HG03045 (cell line): ENCODE measurements around the gene NPTXR.
"Not testable (repeated sequence)": the region's sequence is repeated elsewhere in the genome, so short reads cannot be mapped to it uniquely, and the experiment has no call there.

Experiments used
- ATAC-seq: cut with Tn5 transposase; IDR thresholded peaks from one replicate; pipeline ENCODE4 v1.9.1; 2021; ENCODE audit warnings: mild to moderate bottlenecking, moderate library complexity; ENCODE audit not compliant: unreplicated experiment

Gene NPTXR

DNA sequence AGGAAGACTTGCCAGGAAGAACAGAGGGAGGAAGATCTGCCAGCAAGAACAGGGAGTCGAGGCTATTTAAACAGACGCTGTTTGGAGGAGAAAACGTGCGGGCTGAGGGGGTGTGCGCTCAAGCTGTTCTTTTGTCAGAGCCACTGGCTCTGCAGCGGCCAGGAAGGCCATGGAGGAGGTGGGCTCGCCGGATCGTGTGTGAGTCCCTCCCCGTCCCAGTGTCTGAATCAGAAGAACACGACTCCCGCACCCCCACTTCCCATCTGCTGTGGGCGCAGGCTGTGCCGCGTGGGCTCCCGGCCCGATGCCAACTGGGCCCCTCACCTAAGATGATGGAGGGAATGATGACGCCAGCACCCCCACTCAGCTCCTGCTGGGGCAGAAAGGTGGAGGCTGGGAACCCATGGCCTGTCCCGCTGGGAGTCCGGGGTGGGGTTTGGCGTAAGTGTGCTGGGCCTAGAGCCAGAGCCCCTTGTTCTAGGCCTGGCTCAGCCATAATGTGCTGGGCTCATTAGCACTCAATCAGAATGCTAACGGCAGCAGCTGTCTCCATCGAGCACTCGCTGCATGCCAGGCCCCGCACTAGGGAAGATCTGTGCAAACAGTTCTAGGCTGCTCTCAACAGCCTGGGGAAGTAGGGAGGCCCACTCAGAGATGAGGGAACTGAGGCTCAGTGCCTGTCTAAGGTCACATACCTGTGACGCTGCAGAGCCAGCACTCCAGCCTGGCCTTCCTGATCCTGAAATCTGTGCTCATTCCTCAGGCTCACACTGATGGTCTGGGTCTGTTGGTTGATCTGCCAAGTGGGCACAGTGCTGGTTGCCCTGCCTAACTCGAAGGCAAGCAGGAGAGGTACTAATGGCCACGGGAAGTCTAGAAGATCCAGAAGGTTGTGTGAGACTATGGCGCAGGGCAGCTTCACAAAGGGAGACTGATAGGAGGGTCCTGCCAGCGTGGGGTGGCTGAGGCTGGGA, 11.5 kb downstream of the NPTXR start:
- ATAC-seq = no peak

DNA sequence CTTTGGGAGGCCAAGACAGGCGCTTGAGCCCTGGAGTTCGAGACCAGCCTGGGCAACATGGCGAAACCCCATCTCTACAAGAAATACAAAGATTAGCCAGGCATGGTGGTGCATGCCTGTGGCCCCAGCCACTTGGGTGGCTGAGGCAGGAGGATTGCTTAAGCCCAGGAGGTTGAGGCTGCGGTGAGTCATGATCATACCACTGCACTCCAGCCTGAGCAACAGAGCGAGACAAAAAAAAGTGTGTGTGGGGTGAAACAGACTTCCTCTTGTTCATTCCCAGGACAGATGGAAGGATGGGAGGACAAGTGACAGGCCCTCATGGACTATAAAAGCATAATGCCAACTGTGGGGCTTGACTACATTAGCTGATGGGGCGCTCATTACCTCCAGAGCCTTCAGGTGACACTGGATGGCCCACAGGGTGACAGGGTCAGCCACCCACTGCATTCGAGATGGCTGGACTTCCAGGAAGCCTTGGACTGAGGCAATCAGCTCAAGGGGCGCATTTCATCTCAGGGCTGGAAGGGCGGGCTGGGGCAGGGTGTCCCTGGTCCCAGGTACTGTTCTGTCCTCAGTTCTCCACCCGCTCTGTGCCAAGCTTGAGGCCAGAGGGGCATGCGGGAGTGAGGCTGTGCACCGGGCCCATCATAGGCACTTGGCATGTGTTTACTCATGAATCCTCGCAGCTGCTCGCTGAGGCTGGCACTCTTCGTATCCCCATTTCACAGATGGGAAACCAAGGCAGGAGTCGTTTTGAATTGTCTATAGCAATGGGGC, 12.5 kb downstream of the NPTXR start:
- ATAC-seq = no peak

DNA sequence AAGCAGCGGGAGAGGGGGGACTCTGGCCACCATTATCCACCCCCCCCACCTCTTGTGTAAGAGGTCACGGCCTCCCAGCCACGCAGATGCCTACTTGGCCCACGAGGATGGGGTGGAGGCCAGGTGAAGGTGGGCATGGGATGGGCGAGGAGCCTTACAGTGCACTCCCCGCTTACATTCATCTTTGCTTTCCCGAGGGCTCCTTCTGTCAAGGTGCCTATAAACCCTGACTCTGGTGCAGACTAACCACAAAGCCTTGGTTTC, 13.1 kb downstream of the NPTXR start:
- no peak for ATAC-seq

DNA sequence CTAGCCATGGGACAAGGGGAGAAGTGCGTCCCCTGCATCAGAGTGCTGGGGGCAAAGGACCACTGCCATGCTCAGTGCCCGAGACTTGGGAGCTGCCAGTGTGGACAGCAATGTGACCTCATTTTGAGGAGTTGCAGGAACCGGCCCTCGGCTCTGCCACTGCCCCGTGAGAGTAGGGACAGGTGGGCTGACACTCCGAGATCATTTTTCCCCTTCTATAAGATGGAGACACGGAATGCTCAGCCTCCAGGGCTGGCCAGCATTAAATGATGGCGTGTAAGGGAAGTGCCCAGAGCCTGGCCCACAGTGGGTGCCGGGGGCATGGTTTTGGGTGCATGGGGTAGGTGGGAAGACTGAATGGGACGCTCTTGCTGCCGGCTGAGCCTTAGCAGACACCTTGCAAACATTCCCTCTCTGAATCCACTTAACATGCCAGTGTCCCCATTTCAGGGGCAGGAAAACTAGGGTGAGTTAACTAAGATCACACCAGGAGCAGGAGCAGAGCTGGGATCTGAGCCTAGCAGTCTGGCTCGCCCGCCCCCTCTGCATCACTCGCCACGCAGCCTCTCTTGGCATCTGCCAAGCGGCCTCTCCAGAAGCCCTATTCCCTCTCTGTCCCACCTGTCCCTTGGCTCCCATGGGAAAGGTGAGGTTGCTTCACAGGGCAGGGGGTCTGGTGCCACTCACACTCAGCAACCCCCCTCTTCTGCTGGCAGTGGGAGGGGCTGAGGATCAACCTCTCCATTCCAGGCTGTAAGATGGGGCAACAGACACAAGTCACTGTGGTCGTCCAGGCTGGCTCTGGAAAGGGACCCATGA, 13.6 kb downstream of the NPTXR start:
- ATAC-seq = no peak

DNA sequence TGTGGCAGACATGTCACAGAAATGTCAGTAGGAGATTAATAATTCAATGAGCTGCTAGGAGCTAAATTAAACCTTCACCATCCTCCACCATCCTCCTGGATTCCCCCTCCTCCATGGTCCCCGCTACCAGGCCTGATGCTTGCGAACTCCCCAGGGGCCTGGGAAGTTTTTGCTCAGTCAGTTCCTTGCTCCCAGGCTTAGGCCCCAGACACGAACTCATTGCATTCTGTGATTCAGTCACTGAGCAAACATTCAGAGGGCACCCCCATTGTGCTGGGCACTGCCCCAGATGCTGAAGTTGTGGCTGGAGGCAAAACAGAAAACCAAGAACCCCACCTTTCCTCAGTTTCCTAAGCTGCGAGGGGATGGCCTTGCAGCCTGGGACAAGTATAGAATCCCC, 14.3 kb downstream of the NPTXR start:
- no peak for ATAC-seq

DNA sequence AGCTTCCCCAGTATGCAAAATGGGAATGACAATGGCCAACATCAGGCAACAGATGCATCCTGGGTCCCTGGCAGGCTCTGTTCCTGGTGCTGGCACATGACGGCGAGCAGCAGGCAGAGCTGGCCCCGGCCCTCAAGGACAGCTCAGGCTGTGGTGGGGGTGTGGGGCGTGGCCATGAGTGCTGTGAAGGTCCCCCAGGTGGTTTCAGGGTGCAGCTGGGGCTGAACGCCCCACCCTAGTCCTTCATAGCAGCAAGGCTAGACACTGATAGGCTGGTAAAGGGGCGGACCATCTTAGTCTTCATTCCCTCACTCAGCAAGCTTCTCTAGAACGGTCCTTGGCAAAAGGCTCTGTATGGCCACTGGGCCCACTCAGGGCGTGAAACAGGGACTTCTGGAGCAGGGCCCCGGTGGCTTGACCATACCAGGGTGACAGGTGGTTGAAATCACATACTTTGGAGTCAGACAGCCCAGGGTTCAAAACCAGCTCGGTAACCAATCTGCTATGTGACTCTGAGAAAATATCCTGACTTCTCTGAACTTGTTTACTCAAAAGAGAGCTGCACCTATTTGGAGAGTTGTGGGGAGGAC, 15.1 kb downstream of the NPTXR start:
- no peak for ATAC-seq

DNA sequence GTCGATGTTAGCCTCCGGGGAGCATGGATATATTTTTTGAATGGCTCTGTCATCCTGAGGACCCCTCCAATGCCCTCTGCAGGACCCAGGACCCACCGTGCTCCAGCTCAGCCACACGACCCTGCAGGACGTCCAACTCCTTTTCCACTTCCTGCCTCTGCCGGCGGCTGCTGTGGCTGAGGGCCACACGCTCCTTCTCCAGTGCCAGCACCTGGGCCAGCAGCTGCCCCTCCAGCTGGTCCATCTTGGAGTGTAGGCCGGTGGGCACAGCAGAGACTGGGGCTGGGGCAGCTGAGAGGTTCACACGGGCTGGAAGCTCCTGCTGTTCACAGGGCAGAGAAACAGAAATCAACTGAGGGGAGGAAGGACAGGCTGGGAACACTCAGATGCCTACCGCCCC, 15.6 kb downstream of the NPTXR start:
- ATAC-seq = no peak

DNA sequence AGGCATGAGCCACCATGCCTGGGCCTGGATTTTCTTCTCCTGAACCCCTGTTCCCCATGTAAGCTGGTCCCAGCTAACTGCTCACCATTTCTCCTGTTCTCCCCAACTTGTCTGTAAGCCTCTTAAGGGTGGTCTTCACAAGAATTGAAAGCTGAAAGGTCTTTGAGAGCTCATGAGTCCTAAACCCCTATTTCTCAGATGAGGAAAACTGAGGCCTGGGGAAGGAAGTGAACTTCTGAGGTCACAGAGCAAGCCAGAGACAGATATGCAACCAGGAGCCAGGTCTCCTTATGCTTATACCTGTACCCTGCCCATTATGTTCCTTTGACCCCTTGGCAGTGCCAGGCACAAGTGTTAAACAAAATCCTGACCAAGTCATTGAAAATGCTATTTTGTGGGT, 16.3 kb downstream of the NPTXR start:
- no peak for ATAC-seq

DNA sequence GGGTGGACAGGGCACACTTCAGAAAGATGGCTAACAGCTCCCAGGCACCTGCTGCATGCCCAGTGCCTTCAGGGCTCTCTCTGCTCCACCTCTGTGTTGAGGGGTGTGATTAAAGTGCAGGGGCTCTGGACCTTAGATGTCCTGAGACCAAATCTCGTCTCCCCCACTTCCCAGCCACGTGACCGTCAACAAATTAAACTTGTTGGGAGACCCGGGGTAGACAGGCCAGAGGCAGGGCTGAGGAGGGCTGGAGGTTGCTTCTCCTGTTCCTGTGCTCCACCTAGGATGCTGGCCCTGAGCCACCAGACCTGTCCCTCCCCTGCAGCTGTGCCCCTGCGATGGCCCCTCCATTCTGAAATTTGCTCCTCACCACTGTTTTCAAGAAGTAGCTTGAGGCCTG, 17.0 kb downstream of the NPTXR start:
- ATAC-seq = no peak

DNA sequence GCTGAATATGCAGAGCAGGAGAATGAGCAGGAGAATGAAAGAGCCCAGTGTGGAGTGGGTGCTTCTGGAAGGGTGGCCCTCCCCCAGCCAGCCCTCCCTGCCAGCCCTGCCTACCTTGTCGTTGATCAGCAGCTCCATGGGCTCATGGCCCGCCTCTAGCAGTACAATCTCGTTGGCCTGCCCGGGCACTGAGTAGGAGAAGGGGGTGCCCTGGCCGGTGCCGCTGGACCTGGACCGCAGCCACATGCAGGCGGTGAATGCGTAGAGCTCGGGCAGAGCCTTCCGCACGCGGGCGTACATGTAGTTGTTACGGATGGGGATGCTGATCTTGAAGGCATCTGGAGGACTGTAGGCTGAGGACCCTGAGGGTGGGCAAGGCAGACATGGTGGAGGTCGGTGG, 17.4 kb downstream of the NPTXR start:
- ATAC-seq = no peak

DNA sequence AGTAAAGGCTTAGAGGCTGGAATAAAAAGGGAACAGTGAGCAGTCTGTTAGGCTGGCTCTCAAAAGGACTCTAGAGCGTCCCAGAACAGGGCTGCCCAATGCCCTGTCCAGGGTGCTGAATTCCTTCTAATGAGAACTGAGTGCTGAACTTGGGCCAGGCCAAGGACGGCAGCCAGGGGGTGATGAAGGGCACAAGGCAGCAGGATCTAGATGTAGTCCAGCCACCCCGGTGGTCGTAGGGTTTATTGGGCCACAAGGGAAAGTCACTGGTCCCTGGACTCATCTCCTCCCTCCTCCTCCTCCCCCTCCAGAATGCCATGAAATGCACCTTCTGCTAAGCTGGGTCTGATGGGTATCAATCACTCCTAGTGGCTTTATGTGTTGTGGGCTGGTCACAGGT, 19.2 kb downstream of the NPTXR start:
- no peak for ATAC-seq

DNA sequence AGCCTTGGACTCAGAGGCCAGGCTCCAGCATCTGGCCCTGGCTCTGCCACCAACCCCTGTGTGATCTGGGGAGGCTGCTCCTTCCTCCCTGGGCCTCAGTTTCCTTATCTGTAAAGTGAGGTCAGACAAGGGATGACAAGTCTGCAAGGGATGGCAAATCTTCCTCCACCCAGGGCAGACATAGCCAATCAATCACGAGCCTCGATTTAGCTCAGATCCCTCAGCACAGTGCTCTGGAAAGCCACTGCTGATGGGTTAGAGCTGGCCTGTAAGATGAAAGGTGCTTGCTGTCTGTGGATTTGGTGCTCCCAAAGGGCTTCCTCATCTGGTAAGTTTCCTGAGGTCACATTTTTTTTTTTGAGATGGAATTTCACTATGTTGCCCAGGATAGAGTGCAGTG, 20.2 kb downstream of the NPTXR start:
- ATAC-seq = no peak

DNA sequence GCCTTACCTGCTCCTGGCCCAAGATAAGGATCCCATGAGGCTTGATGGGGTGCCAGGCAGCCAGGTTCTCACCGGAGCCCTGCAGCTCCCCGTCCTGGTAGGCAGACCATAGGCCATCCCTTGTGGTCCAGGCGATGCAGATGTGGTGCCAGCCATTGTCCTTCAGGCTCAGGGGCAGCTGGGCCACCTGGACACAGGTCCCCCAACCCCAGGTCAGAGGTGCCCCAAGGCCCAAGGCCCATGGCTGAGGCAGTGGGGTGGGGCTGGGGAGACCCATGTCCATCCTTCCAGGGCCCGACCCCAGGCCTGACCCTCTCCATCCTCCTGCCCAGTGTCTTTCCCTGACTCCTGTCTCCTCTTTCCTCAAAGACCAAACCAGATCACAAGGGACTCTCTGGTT, 20.8 kb downstream of the NPTXR start:
- no peak for ATAC-seq

DNA sequence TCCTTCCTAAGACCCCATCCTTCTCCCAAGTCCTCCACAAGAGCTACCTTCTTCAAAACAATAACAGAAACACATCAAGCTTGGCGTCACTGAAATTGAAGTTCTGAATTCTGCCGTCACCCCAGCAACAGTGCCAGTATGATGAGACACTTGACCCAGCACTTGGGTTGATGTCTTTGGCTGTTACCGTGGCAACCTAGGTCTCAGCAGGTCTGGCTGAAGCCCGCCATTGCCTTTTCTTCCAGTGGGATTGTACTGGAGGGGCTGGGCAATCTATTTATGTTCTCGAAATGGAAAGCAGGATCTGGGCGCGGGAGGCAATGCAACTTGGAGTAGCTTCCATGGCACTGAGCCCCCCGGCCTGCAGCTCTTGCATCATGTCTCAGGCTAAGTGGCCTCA, 23.8 kb downstream of the NPTXR start:
- ATAC-seq = no peak

DNA sequence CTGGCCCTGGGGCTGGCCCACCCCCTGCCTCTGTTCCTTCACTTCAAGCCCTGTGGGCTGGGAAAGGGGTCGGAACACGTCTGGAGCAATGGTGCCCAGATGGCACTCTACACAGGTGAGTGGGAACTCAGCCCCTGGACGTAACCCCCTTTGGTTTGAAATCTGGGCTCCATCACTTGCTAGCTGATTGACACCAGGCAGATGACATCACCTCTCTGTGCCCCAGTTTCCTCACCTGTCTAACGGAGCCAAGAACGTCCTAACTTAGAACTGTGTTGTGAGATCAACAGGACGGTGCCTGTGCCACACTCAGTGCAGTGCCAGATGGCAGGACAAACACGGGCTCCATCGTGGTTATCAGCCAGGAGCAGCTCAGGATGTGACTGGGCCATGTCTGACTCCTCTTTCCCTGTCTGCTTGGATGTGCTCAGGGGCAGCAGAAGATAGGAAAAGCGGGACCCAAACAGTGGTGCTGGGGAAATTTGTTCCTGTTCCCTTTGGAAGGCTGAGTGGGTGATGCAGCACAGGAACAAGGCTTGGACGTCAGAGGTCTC, 24.4 kb downstream of the NPTXR start:
- no peak for ATAC-seq

DNA sequence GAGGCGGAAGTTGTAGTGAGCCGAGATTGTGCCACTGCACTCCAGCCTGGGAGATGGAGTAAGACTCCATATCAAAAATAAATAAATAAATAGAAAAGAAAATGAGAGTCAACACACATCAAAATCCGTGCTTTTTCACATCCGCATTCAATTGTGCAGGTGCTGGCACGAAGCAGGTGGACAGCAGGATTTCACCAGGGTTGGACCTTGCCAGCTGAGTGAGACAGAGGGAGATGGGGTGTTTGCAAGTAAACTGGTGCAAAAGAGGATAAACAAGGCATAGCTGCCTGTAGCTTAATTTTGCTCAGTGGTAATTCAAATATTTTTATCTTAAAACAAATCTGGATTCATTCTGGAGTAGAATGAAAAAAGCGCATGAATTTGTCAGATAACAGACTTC, 26.6 kb downstream of the NPTXR start:
- no peak for ATAC-seq

DNA sequence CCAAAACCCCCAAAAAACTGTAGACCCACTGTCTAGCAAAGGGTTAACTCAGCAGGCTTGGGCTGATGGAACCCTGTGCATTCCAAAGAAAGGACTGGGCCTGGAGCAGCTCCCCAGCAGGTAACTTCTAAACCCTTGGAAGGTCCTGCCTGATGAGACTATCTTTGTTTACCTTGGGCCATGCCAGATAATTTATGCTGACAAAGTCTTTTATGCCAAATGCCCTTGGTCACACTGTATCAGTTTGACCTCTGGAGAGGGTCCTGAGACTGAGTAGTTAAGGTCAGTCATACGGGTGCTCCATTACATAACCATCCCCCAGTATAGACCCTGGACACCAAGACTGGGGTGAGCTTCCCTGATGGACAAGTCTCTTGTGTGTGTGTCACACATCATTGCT, 28.0 kb downstream of the NPTXR start:
- ATAC-seq = no peak

DNA sequence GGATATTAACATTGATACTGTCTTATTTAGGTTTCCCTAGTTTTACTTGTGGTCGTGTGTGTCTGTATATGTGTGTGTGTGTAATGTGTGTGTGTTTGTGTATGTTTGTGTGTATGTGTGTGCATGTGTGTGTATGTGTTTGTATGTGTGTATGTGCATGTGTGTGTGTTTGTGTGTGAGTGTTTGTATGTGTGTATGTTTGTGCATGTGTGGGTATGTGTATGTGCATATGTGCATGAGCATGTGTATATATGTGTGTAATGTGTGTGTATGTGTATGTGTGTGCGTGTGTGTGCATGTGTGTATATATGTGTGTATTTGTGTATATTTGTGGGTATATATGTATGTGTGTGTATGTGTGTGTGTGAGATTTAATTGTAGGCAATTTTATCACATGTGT, 32.6 kb downstream of the NPTXR start:
- ATAC-seq = no peak

DNA sequence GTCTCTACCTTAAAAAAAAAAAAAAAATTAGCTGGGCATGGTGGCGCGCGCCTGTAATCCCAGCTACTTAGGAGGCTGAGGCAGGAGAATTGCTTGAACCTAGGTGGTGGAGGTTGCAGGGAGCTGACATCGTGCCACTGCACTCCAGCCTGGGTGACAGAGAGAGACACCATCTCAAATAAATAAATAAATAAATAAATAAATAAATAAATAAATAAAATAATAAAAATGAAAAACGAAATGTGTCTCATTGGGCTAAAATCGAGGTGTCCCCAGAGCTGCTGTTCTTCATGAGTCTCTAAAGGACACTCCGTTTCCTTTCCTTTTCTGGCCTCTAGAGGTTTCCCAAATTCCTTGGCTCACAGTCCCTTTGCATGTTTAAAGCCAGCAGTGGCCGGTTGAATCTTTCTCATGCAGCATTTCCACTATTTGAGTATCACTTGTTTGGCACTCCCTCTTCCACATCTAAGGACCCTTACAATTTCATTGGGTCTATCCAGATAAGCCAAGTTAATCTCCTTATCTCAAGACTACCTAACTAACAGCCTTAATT, 38.7 kb downstream of the NPTXR start:
- ATAC-seq = not testable (repeated sequence)

DNA sequence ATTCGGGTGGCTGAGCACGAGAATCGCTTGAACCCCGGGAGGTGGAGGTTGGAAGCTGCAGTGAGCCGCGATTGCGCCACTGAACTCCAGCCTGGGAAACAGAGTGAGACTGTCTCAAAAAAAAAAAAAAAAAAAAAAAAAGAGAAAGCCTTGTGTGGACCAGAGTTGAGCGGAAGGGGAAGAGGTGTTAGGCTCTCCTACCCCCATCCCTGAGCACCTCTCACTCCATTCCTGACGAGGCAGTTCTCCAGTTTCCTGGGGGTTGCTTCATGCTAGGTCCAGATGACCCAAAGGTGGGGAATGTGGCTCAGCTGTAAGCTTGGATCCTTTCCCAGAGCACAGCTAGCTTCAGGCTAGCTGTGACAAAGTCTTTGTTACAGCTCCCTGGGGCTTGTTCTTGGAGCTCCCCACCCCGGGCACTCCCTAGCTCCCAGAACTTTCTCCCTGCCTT, 41.1 kb downstream of the NPTXR start:
- ATAC-seq = no peak
